HCT116 (cell line): ENCODE measurements around the gene SNX1. TPM values are rescaled to one million over a fixed set of nuclear protein-coding genes. Genes with fewer than 3 reads are reported as not detected.

Experiments
- ATAC-seq: fragments of 200-7000 bp; cut with Tn5 transposase; 2 replicates; pipeline ENCODE4 v1.9.1; 2020; ENCODE audit warnings: mild to moderate bottlenecking, moderate library complexity
- BruUV-seq: library from RNA; stranded (reverse); fragments of 400-500 nt; replicated peaks from 2 replicates; lab custom pipeline; 2021; lab: Mats Ljungman, UMichigan
- CTCF ChIA-PET: fragments of 300-600 bp; sonication (Branson Sonifier 250); formaldehyde crosslinking; loops from one replicate; lab custom pipeline; 2021; ENCODE audit warnings: antibody characterized with exemption; lab: Charles Lee
- POLR2A ChIA-PET: fragments of 300-600, 350-600 bp; sonication (Branson Sonifier 250); formaldehyde crosslinking; loops from one replicate; lab custom pipeline; 2021; ENCODE audit warnings: antibody characterized with exemption; lab: Charles Lee
- RAD21 ChIA-PET, 2 experiments: fragments of 300-600 bp; sonication (Branson Sonifier 250); formaldehyde crosslinking; loops; one replicate each; lab custom pipeline; 2023; ENCODE audit warnings: low total read pairs in 2 of 2; ENCODE audit not compliant: uncharacterized antibody in 2 of 2, unreplicated experiment in 2 of 2, low non-redundant PET in 1 of 2; lab: Charles Lee
- DNase-seq: peaks from one replicate; pipeline ENCODE4 v3.0.0-alpha.2; 2010; ENCODE audit warnings: low read depth, low spot score
- H2AFZ ChIP-seq: fragments of 200-600 bp; shearing (Covaris generic), sonication (generic); 2 replicates; pipeline ENCODE4 v1.6.1; 2017; ENCODE audit warnings: low read depth, mixed run types, mixed read lengths, antibody characterized with exemption, low read length; ENCODE audit not compliant: poor library complexity, severe bottlenecking
- H3K27ac ChIP-seq: 2 replicates; pipeline ENCODE4 v1.5.1; 2012; ENCODE audit warnings: low read depth, low read length
- H3K27me3 ChIP-seq: fragments of 200-600 bp; sonication (generic); 2 replicates; pipeline ENCODE4 v1.6.1; 2016; ENCODE audit warnings: mixed run types, low read length, mixed read lengths; ENCODE audit not compliant: insufficient read depth
- H3K36me3 ChIP-seq, 2 experiments: fragments of 200-500 bp in 1 of 2; fragments of 200-600 bp in 1 of 2; sonication (Bioruptor generic) in 1 of 2; sonication (generic) in 1 of 2; 2 replicates each; pipeline versions ENCODE4 v1.5.1 to v1.6.1; 2014 to 2016; ENCODE audit warnings: low read length in 2 of 2, inconsistent platforms in 1 of 2, mixed read lengths in 1 of 2, mixed run types in 1 of 2; ENCODE audit not compliant: insufficient read depth in 2 of 2, control insufficient read depth in 1 of 2
- H3K4me1 ChIP-seq, 2 experiments: fragments of 200-600 bp in 1 of 2; sonication (generic) in 1 of 2; 2 replicates each; pipeline versions ENCODE4 v1.5.1 to v1.6.1; 2012 to 2017; ENCODE audit warnings: low read length in 2 of 2, inconsistent platforms in 1 of 2, mild to moderate bottlenecking in 1 of 2, mixed read lengths in 1 of 2, mixed run types in 1 of 2, moderate library complexity in 1 of 2; ENCODE audit not compliant: insufficient read depth in 2 of 2, control insufficient read depth in 1 of 2
- H3K4me2 ChIP-seq: fragments of 200-600 bp; sonication (generic); 2 replicates; pipeline ENCODE4 v1.6.1; 2017; ENCODE audit warnings: mixed run types, low read length, mixed read lengths
- H3K4me3 ChIP-seq, 2 experiments: fragments of 200-600 bp in 1 of 2; sonication (generic) in 1 of 2; replicated peaks in 1 of 2; 2 replicates each; pipeline ENCODE4 v1.5.1; 2011 to 2016; ENCODE audit warnings: low read length in 2 of 2, control low read depth in 1 of 2, low read depth in 1 of 2, mild to moderate bottlenecking in 1 of 2, mixed read lengths in 1 of 2, mixed run types in 1 of 2
- H3K79me2 ChIP-seq: fragments of 200-600 bp; sonication (generic); 2 replicates; pipeline ENCODE4 v1.6.1; 2017; ENCODE audit warnings: mild to moderate bottlenecking, mixed run types, low read length, moderate library complexity, mixed read lengths; ENCODE audit not compliant: insufficient read depth
- H3K9ac ChIP-seq: fragments of 200-600 bp; sonication (generic); 2 replicates; pipeline ENCODE4 v1.6.1; 2016; ENCODE audit warnings: low read length, mixed read lengths
- H3K9me2 ChIP-seq: fragments of 200-600 bp; sonication (generic), shearing (Covaris generic); 2 replicates; pipeline ENCODE4 v1.6.1; 2017; ENCODE audit warnings: mixed run types, mild to moderate bottlenecking, moderate library complexity; ENCODE audit not compliant: insufficient read depth
- H3K9me3 ChIP-seq, 2 experiments: fragments of 200-500 bp in 1 of 2; fragments of 200-600 bp in 1 of 2; sonication (Bioruptor generic) in 1 of 2; sonication (generic) in 1 of 2; 2 replicates each; pipeline ENCODE4 v1.6.1; 2014 to 2017; ENCODE audit warnings: low read length in 2 of 2, mixed read lengths in 2 of 2, inconsistent platforms in 1 of 2, low read depth in 1 of 2, mild to moderate bottlenecking in 1 of 2, mixed run types in 1 of 2, moderate library complexity in 1 of 2; ENCODE audit not compliant: control insufficient read depth in 1 of 2, insufficient read depth in 1 of 2
- H4K20me1 ChIP-seq: fragments of 200-600 bp; sonication (generic), shearing (Covaris generic); 2 replicates; pipeline ENCODE4 v1.6.1; 2017; ENCODE audit warnings: mixed run types, mild to moderate bottlenecking, moderate library complexity; ENCODE audit not compliant: insufficient read depth
- EZH2 ChIP-seq: fragments of 200-600 bp; sonication (generic); IDR thresholded peaks from 2 replicates; pipeline ENCODE4 v1.6.1; 2017; ENCODE audit warnings: antibody characterized with exemption, mixed run types
- POLR2A ChIP-seq: IDR thresholded peaks from 2 replicates; pipeline ENCODE4 v1.7.0; 2011; ENCODE audit warnings: borderline replicate concordance; ENCODE audit not compliant: insufficient read depth, insufficient read length; ENCODE audit errors: extremely low read depth
- RAD21 ChIP-seq: IDR thresholded peaks from 2 replicates; pipeline ENCODE4 v1.6.1; 2012; ENCODE audit warnings: low read depth, mild to moderate bottlenecking
- SP1 ChIP-seq: IDR thresholded peaks from 2 replicates; pipeline ENCODE4 v1.6.1; 2012; ENCODE audit warnings: low read depth
- ZNF274 ChIP-seq: fragments of 200-500 bp; sonication (Bioruptor generic); IDR thresholded peaks from 2 replicates; pipeline ENCODE4 v1.6.1; 2014; ENCODE audit warnings: mild to moderate bottlenecking, low read depth, low read length, inconsistent platforms
- intact Hi-C: fragments of 100-400 bp; cut with micrococcal nuclease; formaldehyde crosslinking; loops from 2 replicates; pipeline ENCODE4 v1.10.0; 2022
- total RNA-seq: library from RNA; stranded (reverse); gene quantifications from one replicate; pipeline ENCODE4 v1.2.1, GENCODE V29; 2021; ENCODE audit not compliant: unreplicated experiment
- TF ChIP-seq, protein P1 (sequence below): IDR thresholded peaks from 2 replicates; pipeline ENCODE4 v1.6.1; 2012
- TF ChIP-seq, protein P2 (sequence below), 3 experiments: fragments of 200-600 bp in 1 of 3; sonication (generic) in 1 of 3; IDR thresholded peaks in 2 of 3; conservative IDR thresholded peaks in 1 of 3; 2 replicates each; pipeline ENCODE4 v1.5.1; 2012 to 2017; ENCODE audit warnings: low read depth in 2 of 3, low read length in 2 of 3, antibody characterized with exemption in 1 of 3, borderline replicate concordance in 1 of 3, control low read depth in 1 of 3, mild to moderate bottlenecking in 1 of 3, mixed read lengths in 1 of 3, mixed run types in 1 of 3, moderate library complexity in 1 of 3; ENCODE audit not compliant: insufficient read depth in 1 of 3
- TF ChIP-seq, protein P3 (sequence below): IDR thresholded peaks from 2 replicates; pipeline ENCODE4 v1.6.1; 2011; ENCODE audit warnings: mild to moderate bottlenecking, low read length, moderate library complexity; ENCODE audit not compliant: insufficient replicate concordance; ENCODE audit errors: extremely low read depth

Gene SNX1
- total RNA-seq, 1 experiment from 2014 or later = 91.9 TPM

DNA sequence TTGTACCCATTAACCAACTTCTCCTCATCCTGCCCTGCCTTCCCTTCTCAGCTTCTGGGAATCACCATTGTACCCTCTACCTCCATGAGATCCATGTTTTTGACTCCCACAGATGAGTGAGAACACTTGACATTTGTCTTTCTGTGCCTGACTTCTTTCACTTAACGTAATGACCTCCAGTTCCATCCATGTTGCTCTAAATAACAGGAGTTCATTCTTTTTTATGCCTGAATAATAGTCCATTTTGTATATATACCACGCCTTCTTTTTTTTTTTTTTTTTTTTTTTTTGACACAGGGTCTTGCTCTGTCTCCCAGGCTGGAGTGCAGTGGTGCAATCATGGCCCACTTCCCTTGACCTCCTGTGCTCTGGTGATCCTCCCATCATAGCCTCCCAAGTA is 6.7 kb downstream of the SNX1 start:
- Histone ChIP-seq H3K27me3 (no peaks in the 10 kb centered on the region), H3K36me3 (no peaks in the 10 kb centered on the region), H3K4me1 (peaks cover 1% of the 10 kb centered on the region in 2 experiments; a peak in 2 of 4 replicates), H3K9me3 (no peaks in the 10 kb centered on the region), H3K9me2 (no peaks in the 10 kb centered on the region), H3K4me3 (no peak overlapping the region), H3K27ac (no peak overlapping the region), H4K20me1 (peaks cover 15% of the 10 kb centered on the region; the same call in 1 of the 2 replicates)
- RAD21 ChIA-PET = no interaction called here
- CTCF ChIA-PET = no interaction called here
- ATAC-seq = no peak
- TF ChIP-seq ZNF274 = no peak
- TF ChIP-seq, protein P1, sequence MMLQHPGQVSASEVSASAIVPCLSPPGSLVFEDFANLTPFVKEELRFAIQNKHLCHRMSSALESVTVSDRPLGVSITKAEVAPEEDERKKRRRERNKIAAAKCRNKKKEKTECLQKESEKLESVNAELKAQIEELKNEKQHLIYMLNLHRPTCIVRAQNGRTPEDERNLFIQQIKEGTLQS = no peak
- TF ChIP-seq POLR2A = no peak
- no peak for TF ChIP-seq SP1
- TF ChIP-seq, all 23 proteins: peak for 0
- BruUV-seq = no TSS peak
- intact Hi-C loops = no loop called here
- Histone ChIP-seq H2AFZ (no peak overlapping the region), H3K79me2 (peaks cover 97% of the 10 kb centered on the region), H3K9ac (no peak overlapping the region), H3K4me2 (no peak overlapping the region)
- DNase-seq = no peak
- POLR2A ChIA-PET = no interaction called here

DNA sequence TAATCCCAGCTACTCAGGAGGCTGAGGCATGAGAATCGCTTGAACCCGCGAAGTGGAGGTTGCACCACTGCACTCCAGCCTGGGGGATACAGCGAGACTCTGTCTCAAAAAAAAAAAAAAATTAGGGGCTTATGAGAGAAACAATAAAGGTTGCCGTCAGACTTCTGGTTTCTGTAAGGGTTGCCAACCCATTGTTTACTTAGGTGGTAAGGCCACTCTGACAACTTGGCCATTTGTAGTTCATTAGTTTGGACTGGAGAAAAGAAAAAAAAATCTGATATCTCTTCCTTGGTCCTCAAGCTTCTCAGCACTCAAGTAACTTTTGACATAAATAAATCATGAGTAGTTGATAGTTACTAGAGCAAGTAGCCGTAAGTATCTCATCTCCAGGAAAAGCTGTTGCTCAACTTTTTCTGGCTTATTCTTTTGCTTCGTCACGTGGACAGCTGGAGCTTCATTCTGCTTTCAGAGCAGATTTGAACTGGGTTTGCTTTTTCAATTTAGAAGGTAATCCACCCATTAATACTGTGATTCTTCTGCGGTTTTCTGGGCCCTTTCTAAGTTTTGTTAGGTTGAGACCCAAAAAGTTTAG is 9.4 kb downstream of the SNX1 start:
- H3K4me3 ChIP-seq = no peak overlapping the region
- no peak for DNase-seq
- H3K27me3 ChIP-seq = no peaks in the 10 kb centered on the region
- POLR2A ChIA-PET = no interaction called here
- H3K9me3 ChIP-seq = no peaks in the 10 kb centered on the region
- RAD21 ChIA-PET = no interaction called here
- BruUV-seq = no TSS peak
- H3K27ac ChIP-seq = no peak overlapping the region
- peaks cover 17% of the 10 kb centered on the region; the same call in 1 of the 2 replicates for H4K20me1 ChIP-seq
- no peaks in the 10 kb centered on the region for H3K4me1 ChIP-seq
- no peak overlapping the region for H3K4me2 ChIP-seq
- TF ChIP-seq, protein P1 = no peak
- TF ChIP-seq RAD21 (no peak), EZH2 (no peak)
- TF ChIP-seq, protein P2, sequence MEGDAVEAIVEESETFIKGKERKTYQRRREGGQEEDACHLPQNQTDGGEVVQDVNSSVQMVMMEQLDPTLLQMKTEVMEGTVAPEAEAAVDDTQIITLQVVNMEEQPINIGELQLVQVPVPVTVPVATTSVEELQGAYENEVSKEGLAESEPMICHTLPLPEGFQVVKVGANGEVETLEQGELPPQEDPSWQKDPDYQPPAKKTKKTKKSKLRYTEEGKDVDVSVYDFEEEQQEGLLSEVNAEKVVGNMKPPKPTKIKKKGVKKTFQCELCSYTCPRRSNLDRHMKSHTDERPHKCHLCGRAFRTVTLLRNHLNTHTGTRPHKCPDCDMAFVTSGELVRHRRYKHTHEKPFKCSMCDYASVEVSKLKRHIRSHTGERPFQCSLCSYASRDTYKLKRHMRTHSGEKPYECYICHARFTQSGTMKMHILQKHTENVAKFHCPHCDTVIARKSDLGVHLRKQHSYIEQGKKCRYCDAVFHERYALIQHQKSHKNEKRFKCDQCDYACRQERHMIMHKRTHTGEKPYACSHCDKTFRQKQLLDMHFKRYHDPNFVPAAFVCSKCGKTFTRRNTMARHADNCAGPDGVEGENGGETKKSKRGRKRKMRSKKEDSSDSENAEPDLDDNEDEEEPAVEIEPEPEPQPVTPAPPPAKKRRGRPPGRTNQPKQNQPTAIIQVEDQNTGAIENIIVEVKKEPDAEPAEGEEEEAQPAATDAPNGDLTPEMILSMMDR (IDR thresholded peaks at IDR 0.05 in 2 of 3, conservative IDR thresholded peaks at IDR 0.05 in 1 of 3; ENCODE audit: borderline replicate concordance in 1 of 3, insufficient read depth in 1 of 3, low read depth in 2 of 3, low read length in 2 of 3) = no peak
- TF ChIP-seq, protein P3, sequence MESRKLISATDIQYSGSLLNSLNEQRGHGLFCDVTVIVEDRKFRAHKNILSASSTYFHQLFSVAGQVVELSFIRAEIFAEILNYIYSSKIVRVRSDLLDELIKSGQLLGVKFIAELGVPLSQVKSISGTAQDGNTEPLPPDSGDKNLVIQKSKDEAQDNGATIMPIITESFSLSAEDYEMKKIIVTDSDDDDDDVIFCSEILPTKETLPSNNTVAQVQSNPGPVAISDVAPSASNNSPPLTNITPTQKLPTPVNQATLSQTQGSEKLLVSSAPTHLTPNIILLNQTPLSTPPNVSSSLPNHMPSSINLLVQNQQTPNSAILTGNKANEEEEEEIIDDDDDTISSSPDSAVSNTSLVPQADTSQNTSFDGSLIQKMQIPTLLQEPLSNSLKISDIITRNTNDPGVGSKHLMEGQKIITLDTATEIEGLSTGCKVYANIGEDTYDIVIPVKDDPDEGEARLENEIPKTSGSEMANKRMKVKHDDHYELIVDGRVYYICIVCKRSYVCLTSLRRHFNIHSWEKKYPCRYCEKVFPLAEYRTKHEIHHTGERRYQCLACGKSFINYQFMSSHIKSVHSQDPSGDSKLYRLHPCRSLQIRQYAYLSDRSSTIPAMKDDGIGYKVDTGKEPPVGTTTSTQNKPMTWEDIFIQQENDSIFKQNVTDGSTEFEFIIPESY = no peak
- intact Hi-C loops = no loop called here
- no peak for ATAC-seq
- H3K9me2 ChIP-seq = no peaks in the 10 kb centered on the region
- H2AFZ ChIP-seq = no peak overlapping the region
- peaks cover 94% of the 10 kb centered on the region for H3K79me2 ChIP-seq
- CTCF ChIA-PET = no interaction called here
- H3K9ac ChIP-seq = no peak overlapping the region
- no peaks in the 10 kb centered on the region for H3K36me3 ChIP-seq
